IMR-90 (cell line): ENCODE results near the gene RTP5. TPM values are rescaled to one million over a fixed set of nuclear protein-coding genes. Genes with fewer than 3 reads are reported as not detected.

ENCODE experiments used
- ATAC-seq: fragments of 200-7000 bp; cut with Tn5 transposase; 2 replicates; pipeline ENCODE4 v1.9.1; 2020; ENCODE audit warnings: low read depth, mild to moderate bottlenecking, moderate library complexity
- BruUV-seq: library from RNA; stranded (reverse); fragments of 400-500 nt; replicated peaks from 2 replicates; lab custom pipeline; 2021; lab: Mats Ljungman, UMichigan
- CTCF ChIA-PET: fragments of 300-600 bp; formaldehyde crosslinking; extraction: SDS; loops from one replicate; lab custom pipeline; 2021; ENCODE audit warnings: antibody characterized with exemption; lab: Yijun Ruan, JAX
- POLR2A ChIA-PET: fragments of 300-600 bp; sonication (Branson Sonifier 250); formaldehyde crosslinking; loops from one replicate; lab custom pipeline; 2022; ENCODE audit warnings: antibody characterized with exemption; ENCODE audit not compliant: unreplicated experiment; lab: Charles Lee
- DNase-seq: peaks from one replicate; pipeline ENCODE4 v3.0.0; 2013
- H2AFZ ChIP-seq: replicated peaks from 2 replicates; pipeline ENCODE3; 2013; ENCODE audit warnings: low read length, mild to moderate bottlenecking; ENCODE audit not compliant: poor library complexity
- H2AK5ac ChIP-seq: 2 replicates; pipeline ENCODE4 v1.6.1; 2013; ENCODE audit warnings: low read depth, low read length, inconsistent platforms
- H2AK9ac ChIP-seq: replicated peaks from 2 replicates; pipeline ENCODE3; 2013; ENCODE audit warnings: mild to moderate bottlenecking, low read depth, low read length, moderate library complexity; ENCODE audit not compliant: poor library complexity
- H2BK120ac ChIP-seq: 2 replicates; pipeline ENCODE4 v1.6.1; 2013; ENCODE audit warnings: low read depth, low read length, inconsistent platforms
- H2BK15ac ChIP-seq: 3 replicates; pipeline ENCODE4 v1.6.1; 2013; ENCODE audit warnings: low read depth, low read length, inconsistent platforms
- H2BK20ac ChIP-seq: 2 replicates; pipeline ENCODE4 v1.6.1; 2013; ENCODE audit warnings: low read depth, mild to moderate bottlenecking, inconsistent platforms, low read length, moderate library complexity
- H2BK5ac ChIP-seq: 2 replicates; pipeline ENCODE4 v1.6.1; 2013; ENCODE audit warnings: mild to moderate bottlenecking, low read depth, low read length, inconsistent platforms; ENCODE audit not compliant: poor library complexity, severe bottlenecking
- H3K14ac ChIP-seq: replicated peaks from 2 replicates; pipeline ENCODE4 v1.6.1; 2013; ENCODE audit warnings: low read depth, low read length, inconsistent platforms
- H3K18ac ChIP-seq: 2 replicates; pipeline ENCODE4 v1.6.1; 2013; ENCODE audit warnings: low read depth, low read length, control low read depth
- H3K23ac ChIP-seq: 2 replicates; pipeline ENCODE4 v1.6.1; 2013; ENCODE audit warnings: low read depth, low read length, inconsistent platforms
- H3K27ac ChIP-seq: 2 replicates; pipeline ENCODE4 v1.5.1; 2013; ENCODE audit warnings: mild to moderate bottlenecking, control low read depth, low read length; ENCODE audit not compliant: insufficient read depth
- H3K27me3 ChIP-seq: 2 replicates; pipeline ENCODE4 v1.6.1; 2013; ENCODE audit warnings: low read length; ENCODE audit not compliant: control insufficient read depth, insufficient read depth
- H3K36me3 ChIP-seq: 2 replicates; pipeline ENCODE4 v1.6.1; 2013; ENCODE audit warnings: low read length, mixed read lengths; ENCODE audit not compliant: control insufficient read depth, insufficient read depth
- H3K4ac ChIP-seq: 2 replicates; pipeline ENCODE4 v1.6.1; 2013; ENCODE audit warnings: low read depth, low read length, inconsistent platforms
- H3K4me1 ChIP-seq: 2 replicates; pipeline ENCODE4 v1.6.1; 2013; ENCODE audit warnings: low read length, mixed read lengths; ENCODE audit not compliant: control insufficient read depth, insufficient read depth
- H3K4me2 ChIP-seq: 2 replicates; pipeline ENCODE4 v1.6.1; 2013; ENCODE audit warnings: low read depth, mild to moderate bottlenecking, control low read depth, low read length, moderate library complexity
- H3K4me3 ChIP-seq: 2 replicates; pipeline ENCODE4 v1.5.1; 2013; ENCODE audit warnings: low read depth, mild to moderate bottlenecking, control low read depth, low read length, moderate library complexity; ENCODE audit not compliant: insufficient read depth
- H3K56ac ChIP-seq: 2 replicates; pipeline ENCODE4 v1.6.1; 2013; ENCODE audit warnings: low read length, inconsistent platforms; ENCODE audit not compliant: insufficient read depth; ENCODE audit errors: extremely low read depth
- H3K79me1 ChIP-seq, 2 experiments: 2 replicates each; pipeline ENCODE4 v1.6.1; 2013; ENCODE audit warnings: low read length in 2 of 2, inconsistent platforms in 1 of 2, low read depth in 1 of 2
- H3K9ac ChIP-seq: 2 replicates; pipeline ENCODE4 v1.6.1; 2013; ENCODE audit warnings: low read depth, low read length, control low read depth
- H3K9me1 ChIP-seq: 2 replicates; pipeline ENCODE4 v1.6.1; 2013; ENCODE audit warnings: low read length, inconsistent platforms; ENCODE audit not compliant: insufficient read depth
- H3K9me3 ChIP-seq: 2 replicates; pipeline ENCODE4 v1.6.1; 2013; ENCODE audit warnings: low read length; ENCODE audit not compliant: control insufficient read depth, insufficient read depth
- H4K20me1 ChIP-seq: 2 replicates; pipeline ENCODE4 v1.6.1; 2013; ENCODE audit warnings: low read length, inconsistent platforms; ENCODE audit not compliant: insufficient read depth
- H4K5ac ChIP-seq: 2 replicates; pipeline ENCODE4 v1.6.1; 2013; ENCODE audit warnings: mild to moderate bottlenecking, low read depth, low read length, control low read depth
- H4K8ac ChIP-seq, 2 experiments: 2 replicates each; pipeline ENCODE4 v1.6.1; 2013; ENCODE audit warnings: low read depth in 2 of 2, low read length in 2 of 2, control low read depth in 1 of 2, inconsistent platforms in 1 of 2
- H4K91ac ChIP-seq: 2 replicates; pipeline ENCODE4 v1.6.1; 2013; ENCODE audit warnings: low read depth, low read length, inconsistent platforms; ENCODE audit not compliant: insufficient read depth
- CEBPB ChIP-seq: IDR thresholded peaks from 2 replicates; pipeline ENCODE4 v1.6.1; 2012; ENCODE audit warnings: low read depth, low read length, improper control_type of control experiment
- WGBS, 2 experiments: methylation state at CpG; one replicate each; pipeline versions ENCODE4 v1.1.5 to v1.1.7; 2013; ENCODE audit warnings: missing lambda C conversion rate in 2 of 2; ENCODE audit not compliant: insufficient read length in 1 of 2; ENCODE audit errors: extremely low coverage in 2 of 2; 5-methylcytosine and 5-hydroxymethylcytosine counted together
- dilution Hi-C: fragments of 300-500 bp; cut with HindIII; formaldehyde crosslinking; loops from one replicate; pipeline ENCODE4 v1.14.3; 2018; ENCODE audit warnings: low sequenced_read_pairs; ENCODE audit not compliant: unreplicated experiment
- in situ Hi-C: fragments of 300-500 bp; cut with MboI; formaldehyde crosslinking; loops from 3 replicates; pipeline ENCODE4 v1.14.3; 2019; ENCODE audit warnings: low sequenced_read_pairs, inconsistent platforms, mixed read lengths
- intact Hi-C: fragments of 100-400 bp; cut with micrococcal nuclease; formaldehyde crosslinking; loops from 2 replicates; pipeline ENCODE4 v1.10.0; 2022
- polyA plus RNA-seq, 3 experiments: library from polyadenylated mRNA; depleted of rRNA; stranded (reverse); fragments of >200 nt; gene quantifications; 2 replicates each; pipeline ENCODE4 v1.2.3, GENCODE V29; 2012; ENCODE audit warnings: low replicate concordance in 1 of 3
- total RNA-seq: library from RNA; depleted of rRNA; stranded (reverse); fragments of >200 nt; gene quantifications from 2 replicates; pipeline ENCODE4 v1.2.3, GENCODE V29; 2012

The RTP5 gene
- total and polyA plus RNA-seq, 2 of the 4 experiments (the other 2 are of a cell fraction): not detected

- H4K5ac ChIP-seq: no peak overlapping the region
- intact Hi-C loops: no loop called here
- H2AK5ac ChIP-seq: no peak overlapping the region
- no peaks in the 10 kb centered on the region for H3K79me1 ChIP-seq
- no peak overlapping the region for H4K8ac ChIP-seq
- no peak overlapping the region for H3K27ac ChIP-seq
- H3K4me3 ChIP-seq: no peak overlapping the region
- H4K91ac ChIP-seq: no peak overlapping the region
- no peak overlapping the region for H2BK120ac ChIP-seq
- no peaks in the 10 kb centered on the region for H3K36me3 ChIP-seq
- H3K14ac ChIP-seq: no peak overlapping the region
- in situ Hi-C loops: no loop called here
- H2BK5ac ChIP-seq: no peak overlapping the region
- POLR2A ChIA-PET: no interaction called here
- no peak overlapping the region for H3K4me2 ChIP-seq
- no peaks in the 10 kb centered on the region for H3K9me3 ChIP-seq
- no peak overlapping the region for H2BK20ac ChIP-seq
- no peak overlapping the region for H3K9ac ChIP-seq
- DNase-seq: no peak
- H3K4me1 ChIP-seq: peaks cover 3% of the 10 kb centered on the region
- 83% methylated on average over 2 of the region's 20 CpGs; no CpG with 5 or more reads in 1 of the 2 experiments for WGBS, 2 experiments
- dilution Hi-C loops: no loop called here
- no peak overlapping the region for H3K23ac ChIP-seq
- BruUV-seq: no TSS peak
- H2AFZ ChIP-seq: no peak overlapping the region
- H2AK9ac ChIP-seq: no peak overlapping the region
- H3K27me3 ChIP-seq: peaks cover 2% of the 10 kb centered on the region; the same call in 1 of the 2 replicates
- H3K9me1 ChIP-seq: no peaks in the 10 kb centered on the region
- no peaks in the 10 kb centered on the region for H4K20me1 ChIP-seq
- H3K56ac ChIP-seq: no peak overlapping the region
- no peak overlapping the region for H3K18ac ChIP-seq
- TF ChIP-seq CEBPB: no peak
- ATAC-seq: no peak
- H3K4ac ChIP-seq: no peak overlapping the region
- CTCF ChIA-PET: no interaction called here
- no peak overlapping the region for H2BK15ac ChIP-seq
These were observed 13.6 kb upstream of the RTP5 start for GRCh38 chr2:241855888-241856422.
